ENCODE measurements around the gene REPIN1.

DNA sequence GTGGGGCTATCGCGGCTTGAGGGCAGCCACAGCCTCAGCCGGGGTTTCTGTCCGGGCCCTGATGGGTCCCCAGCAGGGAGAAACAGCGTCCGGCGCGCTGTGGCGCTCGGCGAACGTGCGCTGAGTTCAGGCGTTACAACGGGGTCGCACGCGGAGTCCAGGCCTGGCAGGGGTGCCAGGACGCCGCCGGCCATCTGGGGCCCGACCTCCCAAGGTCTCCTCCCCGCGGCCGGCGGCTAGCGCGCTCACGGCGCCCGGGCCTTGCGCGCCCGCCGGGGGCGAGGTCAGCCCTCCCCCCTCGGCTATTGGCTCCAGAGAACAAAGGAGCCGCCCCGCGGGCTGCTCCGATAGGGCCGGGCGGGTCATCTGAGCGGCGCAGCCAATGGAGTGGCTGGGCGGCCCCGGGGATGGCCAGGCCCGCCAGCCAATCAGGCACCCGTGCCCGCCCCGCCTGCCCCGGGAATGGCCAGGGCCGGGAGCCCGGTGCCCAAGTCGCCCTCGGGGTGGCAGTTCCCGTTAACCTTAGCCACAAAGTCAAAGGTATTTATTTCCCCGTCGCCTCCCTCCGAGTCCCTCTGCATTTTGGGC is 10.3 kb downstream of the REPIN1 start, which contains the start of gene ZNF775:
- TF ChIP-seq, protein P1, sequence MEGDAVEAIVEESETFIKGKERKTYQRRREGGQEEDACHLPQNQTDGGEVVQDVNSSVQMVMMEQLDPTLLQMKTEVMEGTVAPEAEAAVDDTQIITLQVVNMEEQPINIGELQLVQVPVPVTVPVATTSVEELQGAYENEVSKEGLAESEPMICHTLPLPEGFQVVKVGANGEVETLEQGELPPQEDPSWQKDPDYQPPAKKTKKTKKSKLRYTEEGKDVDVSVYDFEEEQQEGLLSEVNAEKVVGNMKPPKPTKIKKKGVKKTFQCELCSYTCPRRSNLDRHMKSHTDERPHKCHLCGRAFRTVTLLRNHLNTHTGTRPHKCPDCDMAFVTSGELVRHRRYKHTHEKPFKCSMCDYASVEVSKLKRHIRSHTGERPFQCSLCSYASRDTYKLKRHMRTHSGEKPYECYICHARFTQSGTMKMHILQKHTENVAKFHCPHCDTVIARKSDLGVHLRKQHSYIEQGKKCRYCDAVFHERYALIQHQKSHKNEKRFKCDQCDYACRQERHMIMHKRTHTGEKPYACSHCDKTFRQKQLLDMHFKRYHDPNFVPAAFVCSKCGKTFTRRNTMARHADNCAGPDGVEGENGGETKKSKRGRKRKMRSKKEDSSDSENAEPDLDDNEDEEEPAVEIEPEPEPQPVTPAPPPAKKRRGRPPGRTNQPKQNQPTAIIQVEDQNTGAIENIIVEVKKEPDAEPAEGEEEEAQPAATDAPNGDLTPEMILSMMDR (IDR thresholded peaks at IDR 0.05; ENCODE audit: borderline replicate concordance, extremely low read depth, low read length, poor library complexity, severe bottlenecking): peak; percentile 7
- no peak for TF ChIP-seq EZH2 (IDR thresholded peaks at IDR 0.05; ENCODE audit: borderline replicate concordance, low read depth, low read length, severe bottlenecking)

Data from DND-41 (cell line).